ENCODE data around the gene POC1B.
"Not testable (repeated sequence)": the region's sequence is repeated elsewhere in the genome, so short reads cannot be mapped to it uniquely, and the experiment has no call there.

POC1B gene

DNA sequence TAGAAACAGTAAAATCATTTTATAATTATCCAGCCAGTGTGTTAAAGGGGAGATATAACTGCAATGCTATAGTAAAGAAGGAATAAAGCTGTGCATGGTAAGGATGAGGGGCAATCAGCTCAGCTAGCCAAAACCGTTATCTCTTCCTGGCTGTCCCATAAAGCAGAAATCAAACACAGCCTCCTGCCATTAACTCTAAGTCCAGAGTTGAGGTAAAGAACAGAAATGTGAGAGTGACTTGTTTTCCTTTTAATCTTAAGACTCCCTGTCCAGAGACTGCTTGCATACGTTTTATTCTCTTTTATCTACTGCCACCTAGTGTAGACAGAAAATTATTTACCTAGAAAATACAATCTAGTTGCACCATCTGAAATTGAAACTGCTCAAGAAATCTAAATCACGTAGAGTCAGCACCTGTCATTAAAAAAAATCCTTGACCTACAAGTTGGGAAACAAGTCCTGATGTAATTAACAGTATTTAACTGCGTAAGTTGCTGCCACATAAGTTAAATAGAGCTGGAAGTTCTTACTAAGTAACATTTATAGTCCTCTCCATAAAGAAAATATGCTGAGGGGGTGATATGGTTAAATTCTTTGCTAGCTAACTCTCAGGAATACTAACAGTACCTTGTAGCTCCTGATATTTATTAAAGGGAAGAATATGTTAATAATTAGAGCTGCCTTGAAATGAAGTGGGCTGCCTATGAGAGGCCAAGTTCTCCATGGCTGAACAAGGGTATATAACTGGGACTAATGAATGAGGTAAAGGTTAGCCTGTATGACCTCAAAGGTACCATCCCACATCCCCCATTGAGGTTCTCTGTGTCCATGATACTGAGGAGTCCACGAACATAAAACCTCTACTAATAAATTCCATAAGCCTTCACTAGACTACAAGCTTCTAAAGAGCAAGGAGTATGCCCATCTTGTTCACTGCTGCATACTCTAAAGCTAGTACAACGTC lies 63.9 kb downstream of the POC1B start:
- DNase-seq: peak in 1 of 2 experiments; percentile 60

DNA sequence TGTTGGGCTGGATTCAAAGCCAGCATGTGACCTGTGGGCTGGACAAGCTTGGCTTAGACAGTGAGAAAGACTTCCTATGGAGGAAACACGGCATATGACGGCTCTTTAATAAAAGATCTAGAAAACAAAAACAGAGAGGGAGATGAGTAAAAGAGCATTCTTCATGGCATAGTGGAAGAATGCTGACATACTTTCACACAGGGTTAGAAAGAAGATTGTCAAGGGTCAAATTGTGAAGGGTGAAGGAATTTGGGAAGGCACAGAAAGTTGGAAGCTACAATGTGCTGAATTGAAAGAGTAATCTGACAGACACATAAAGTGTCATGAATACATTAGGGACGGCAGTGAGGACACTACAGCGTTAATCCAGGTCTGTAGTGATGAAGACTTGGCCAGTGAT lies 64.7 kb downstream of the POC1B start:
- DNase-seq: no peak

DNA sequence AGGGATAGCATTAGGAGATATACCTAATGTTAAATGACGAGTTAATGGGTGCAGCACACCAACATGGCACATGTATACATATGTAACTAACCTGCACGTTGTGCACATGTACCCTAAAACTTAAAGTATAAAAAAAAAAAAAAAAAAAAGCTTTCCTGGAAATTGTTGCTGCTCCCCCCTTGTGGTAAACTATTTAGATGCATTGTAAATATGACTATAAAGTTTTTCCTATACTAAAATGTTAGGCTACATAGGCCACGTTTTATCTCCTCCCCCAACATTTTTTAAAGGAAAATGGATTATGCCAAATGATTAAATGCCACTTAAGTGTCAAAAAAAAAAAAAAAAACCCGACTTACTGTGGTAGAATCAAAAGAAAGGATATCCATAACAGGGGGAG lies 66.6 kb downstream of the POC1B start:
- not testable (repeated sequence) for DNase-seq

DNA sequence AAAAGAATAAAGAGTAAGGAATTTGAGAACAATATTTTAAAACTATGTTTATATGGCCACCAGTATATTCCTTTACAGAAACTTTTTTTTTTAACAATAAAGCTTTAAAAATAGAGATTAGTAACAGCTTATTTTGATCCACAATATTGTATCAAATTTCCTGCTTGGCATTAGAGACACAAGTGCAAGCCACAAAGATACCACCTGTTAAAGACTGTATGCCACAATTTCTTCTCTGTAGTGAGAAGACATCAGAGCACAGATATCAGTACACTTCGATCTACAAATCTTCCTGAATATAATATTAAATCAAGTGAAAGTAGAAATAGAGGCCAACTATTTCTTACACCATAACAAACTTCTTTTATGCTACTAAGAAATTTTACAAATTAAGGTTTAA lies 69.3 kb downstream of the POC1B start:
- DNase-seq: peak in 1 of 2 experiments; percentile 21

DNA sequence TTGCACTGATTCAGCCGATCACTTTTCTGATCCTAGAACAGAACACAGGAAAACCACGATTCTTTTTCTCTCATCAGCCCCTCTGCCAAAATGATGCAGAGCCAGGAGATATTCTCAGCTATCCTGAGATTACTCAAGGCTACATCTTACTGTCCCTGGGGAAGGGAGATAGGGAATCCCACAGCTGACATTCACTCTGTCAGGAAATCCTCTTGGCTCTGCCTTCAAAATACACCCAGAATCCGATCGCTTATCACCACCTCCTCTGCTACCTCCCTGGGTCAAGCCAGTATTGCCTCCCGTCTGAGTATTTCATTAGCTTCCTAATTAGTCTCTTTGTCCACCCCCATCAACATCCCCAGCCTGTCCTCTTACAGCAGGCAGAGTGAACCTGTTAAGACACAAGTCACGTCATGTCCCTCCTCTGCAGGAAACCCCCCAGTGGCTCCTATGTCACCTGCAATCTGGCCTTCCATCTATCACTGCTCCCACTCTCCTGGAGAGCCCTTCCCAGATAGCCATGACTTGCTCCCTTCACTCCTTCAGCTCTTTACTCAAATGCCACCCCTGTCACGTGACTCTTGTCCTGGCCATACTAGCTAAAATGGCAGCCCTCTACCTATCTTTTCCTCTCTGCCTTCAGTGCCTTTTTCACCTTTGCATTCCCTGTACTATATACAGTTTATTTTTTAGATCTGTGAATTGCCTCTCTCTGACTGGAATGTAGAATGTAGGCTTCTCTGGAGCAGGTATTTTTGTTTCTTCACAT lies 71.6 kb downstream of the POC1B start:
- no peak for DNase-seq

DNA sequence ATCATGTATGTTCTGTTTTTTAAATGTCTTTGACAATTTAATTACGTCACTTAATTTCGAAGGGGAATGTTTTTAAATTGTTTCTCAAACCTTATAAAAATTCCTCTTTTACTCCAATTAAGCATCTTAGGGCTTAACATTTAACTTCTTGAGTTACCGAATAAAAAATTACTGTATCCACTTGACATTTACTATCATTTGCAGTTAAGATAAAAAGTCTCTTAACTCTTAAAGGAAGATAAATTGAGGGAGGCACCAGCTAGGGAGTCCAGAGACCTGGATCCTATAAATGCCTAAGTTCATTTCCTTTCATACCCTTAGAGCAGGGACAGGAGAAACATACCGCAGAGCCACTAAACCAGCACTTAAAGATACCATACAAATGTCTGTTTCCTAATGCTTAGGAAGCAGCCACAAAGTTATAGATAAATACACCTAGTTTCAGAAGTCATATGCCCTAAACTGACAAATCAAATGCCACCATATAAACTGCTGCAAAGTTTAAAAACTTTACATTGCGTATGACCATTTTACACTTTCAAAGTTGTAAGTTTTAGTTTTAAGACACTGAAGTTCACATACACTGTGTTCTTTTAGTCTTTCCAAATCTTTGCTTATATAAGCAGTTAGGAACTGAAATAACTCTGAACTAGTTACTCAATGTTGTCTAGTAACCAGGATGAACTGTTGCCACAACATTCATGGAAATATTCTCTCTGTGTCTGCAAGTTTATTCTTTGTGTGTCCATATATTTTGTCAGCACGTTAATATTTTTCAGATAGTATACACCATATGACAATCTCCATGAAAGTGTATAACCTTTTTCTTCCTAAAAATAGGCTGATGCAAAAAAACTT lies 72.5 kb downstream of the POC1B start:
- no peak for DNase-seq

DNA sequence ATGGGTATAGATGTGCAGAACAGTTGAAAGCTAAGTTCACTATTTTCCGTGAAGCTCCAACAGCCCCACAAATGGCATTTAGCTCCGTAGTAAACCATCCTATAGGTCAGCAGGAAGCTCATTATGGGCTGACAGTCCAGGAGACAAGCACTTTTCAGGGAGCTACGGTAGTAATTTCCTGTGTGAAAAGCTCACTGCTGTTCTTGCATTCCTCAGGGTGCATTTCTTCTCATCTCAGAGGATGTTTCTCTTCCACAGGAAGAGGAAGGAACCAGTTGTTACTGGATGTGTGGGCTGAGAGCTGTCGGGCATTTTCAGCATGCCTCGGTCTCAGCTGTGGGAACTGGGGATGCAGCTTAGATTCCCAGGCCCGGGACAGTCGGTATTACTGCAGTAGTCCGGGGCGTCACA lies 74.0 kb downstream of the POC1B start:
- no peak for DNase-seq

DNA sequence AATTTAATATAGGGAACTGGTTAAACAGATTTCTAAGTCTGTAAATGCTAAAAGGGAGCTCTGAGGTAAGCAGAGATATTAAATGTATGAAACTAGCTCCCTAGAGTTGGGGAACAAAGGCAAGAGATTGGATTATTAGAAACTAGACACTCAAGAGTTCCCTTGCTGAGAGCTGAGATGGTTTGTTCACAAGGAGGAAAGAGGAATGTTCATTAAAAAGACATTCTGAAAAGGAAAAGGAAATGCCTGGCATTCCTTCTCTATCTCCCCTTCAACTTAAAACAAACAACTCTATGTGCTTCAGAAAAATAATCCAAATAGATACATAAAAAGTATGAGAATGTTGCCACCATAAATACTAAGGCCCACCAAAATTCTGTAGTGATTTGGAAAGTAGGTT lies 74.9 kb downstream of the POC1B start:
- DNase-seq: no peak

DNA sequence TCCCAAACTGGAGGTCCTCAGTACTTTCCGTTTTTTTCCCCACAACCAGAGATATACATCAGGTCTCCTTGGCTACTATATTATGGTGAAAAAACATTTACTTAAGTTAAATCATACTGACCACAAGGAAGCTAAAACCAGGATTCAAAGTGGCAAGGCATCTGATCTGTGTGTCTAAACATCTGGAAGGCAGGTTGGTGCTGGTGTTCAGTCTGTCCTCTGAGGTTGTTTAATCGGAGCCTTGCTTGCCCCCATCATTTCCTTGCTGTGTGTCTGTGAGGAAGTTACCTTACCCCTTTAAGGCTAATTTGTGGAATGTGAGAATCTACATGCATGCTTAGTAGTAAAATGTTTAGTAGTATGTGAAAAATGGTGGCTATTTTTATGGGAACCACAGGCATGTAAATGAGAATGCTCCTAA lies 76.9 kb downstream of the POC1B start:
- no peak for DNase-seq

DNA sequence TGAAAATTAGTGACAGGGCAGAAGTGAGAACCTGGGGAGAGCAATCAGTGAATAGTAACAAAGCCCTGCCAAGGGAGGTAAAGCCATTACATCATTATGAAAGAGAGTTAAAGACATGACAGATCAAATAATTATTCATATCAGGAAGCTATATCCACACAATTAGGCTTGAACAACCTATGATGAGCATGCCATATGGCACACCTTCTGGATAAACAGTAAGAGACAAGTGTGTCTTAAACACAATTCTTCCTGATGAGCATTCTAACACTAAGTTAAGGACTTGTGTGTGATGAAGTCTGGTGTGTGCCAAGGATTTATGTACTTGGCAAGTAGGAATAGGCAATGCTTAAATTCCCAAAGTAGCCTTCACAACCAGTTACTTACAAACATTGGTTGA lies 77.3 kb downstream of the POC1B start:
- DNase-seq: peak; percentile 52 to 90

DNA sequence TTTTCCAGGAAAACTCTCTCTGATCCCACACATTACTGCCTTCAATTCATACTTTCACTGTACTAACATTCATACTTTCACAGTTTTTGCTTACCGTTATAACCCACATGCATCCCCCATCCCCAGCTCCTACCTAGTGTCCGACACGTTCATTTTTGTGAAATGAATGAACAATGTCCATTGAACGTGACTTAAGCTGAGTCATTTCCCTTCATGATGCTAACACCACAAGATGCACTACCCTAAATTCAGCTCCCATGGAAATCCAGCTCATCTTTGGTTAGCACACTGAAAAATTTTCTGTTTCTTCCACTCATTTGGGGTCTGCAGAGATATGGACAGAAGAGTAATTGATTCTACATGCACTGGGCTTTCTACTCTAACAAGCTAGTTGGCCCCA lies 85.9 kb downstream of the POC1B start:
- DNase-seq: no peak

DNA sequence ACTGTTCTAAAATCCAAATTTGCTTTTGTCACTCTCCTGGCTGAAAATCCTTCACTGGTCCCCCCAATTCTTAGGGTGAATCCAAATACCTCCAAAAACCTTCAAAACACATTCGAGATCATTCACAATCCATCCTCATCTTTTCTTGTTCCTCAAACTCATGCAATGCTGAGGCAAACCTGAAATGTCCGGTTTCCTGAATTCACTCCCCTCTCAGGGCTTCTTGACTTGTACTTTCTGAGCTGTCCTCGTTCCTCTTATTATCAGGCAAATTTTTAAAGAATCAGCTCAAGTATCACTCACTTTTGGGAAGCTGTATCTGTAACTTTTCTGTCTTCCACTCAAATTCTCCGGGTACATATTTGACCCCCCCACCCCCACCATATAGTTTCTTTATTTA lies 88.6 kb downstream of the POC1B start:
- DNase-seq: no peak

DNA sequence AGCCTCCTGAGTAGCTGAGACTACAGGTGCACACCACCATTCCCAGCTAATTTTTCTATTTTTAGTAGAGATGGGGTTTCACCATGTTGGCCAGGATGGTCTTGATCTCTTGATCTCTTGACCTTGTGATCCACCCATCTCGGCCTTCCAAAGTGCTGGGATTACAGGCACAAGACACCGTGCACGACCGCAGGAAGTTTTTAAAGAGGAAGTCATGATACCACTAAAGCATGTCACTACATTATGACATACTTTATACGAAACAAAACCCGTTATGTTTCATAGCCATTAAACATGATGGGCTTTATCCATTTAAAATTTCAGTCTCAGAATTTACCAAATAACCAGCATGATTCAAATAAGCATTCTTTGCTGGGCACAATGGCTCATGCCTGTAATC lies 89.8 kb downstream of the POC1B start:
- no peak for DNase-seq

DNA sequence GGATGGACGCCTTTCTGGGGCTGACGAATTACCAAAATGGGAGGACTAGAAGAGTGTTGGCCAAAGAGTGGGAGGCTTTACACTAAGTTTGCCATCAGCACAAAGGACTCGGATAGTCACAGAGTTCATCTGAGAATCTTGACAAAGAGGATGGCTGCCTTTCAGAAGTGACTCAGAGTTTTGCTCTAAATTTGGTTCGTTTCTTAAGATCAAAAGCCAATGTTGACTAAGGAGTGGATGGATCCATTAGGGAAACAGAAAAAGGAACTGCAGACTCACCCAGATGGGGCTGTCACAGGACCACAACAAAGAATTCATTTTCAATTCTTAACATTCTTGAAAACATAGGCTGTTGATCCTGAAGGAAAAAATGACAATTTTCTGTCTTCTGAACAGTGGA lies 92.2 kb downstream of the POC1B start:
- DNase-seq: no peak

DNA sequence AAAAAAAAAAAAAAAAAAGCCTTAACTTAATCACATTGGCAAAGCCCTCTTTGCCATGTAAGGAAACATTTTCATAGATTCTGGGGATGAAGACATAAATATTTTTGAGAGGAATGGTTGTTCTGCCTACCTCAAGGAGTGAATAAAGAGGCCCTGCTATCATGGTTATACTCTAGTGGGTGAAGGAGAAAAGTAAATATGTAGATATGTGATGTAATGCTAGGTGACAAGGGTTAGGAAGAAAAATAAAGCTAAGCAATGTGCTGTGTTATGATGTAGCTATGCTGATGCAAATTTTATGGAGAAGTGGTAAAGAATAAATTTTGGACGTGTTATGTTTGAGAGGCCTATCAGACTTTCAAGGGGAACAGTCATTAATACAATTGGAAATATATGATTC lies 93.5 kb downstream of the POC1B start:
- no peak for DNase-seq

DNA sequence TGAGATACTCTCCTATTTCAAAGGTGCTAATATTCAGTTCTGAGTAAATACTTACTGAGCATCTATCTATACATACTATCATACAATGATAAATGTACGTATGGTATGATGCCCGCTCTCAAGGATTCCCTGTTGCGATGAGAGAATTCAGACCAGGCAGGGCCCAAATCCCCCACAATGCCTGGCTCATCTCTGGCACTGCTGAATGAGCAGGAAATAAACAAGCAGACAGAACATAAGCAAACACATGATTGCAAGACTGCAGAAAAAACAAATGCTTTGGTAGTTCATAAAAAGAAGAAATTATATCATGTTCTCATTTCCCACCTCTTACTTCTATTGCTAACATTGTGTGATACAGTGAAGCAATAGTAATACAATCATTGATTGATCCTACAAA lies 96.3 kb downstream of the POC1B start:
- no peak for DNase-seq

DNA sequence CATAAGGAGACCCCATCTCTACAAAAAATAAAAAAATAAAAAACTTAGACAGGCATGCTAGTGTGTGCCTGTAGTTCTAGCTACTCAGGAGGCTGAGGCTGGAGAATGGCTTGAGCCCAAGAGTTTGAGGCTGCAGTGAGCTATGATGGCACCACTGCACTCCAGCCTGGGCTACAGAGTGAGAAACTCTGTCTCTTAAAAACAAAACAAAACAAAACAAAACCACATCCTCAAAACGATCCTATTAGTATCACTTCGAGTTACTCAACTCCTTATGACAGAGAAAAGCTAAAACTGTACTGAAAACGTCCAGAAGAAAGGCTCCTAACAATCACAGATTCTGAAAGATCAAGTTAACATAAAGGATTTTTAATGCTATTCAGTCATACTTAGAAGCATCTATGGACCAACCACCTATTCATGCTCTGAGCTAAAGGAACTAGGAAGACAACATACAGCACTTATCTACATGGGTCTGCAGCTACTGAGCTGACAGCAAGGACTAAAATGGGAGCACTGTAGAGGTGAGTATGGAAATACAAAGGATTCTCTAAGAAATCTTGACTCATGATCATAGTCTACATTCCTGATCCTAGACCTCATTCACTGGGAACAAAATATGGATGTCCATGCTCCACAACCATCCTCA lies 98.2 kb downstream of the POC1B start:
- DNase-seq: no peak

DNA sequence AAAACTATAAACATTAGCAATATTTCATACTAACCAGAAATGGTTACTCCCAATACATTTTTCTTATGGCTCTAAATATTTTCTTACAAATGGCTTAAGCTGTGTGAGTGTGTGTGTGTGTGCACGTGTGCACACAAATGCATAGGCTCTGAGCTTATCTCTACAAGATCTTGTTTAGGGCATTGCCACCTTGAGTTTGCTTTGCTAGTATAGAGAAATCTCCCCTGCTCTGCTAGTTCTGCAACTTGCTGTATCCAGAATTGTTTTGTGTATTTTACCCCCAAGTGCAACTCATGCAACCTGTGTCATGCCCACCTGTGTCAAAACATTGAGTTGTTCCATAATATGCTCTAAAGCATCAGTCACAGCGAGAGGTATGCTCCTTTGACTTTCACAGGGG lies 101.0 kb downstream of the POC1B start:
- DNase-seq: no peak

DNA sequence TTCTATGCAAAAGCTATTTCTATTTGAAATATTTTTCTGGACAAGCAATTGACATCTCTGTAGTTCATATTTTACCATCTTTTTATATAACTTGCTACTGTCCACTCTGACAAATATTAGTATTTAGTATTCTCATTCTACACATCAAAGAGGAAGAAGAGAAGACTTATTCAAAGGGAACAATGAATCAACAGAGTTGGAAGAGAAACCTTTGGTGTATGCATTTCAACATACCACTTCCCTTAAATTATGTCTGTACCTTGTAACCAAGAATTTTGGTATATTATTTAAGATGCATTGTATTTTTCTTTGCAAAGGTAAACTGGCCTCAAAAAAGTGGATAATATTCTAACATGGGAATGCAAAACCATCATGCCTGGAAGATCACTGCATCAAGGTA lies 101.5 kb downstream of the POC1B start:
- no peak for DNase-seq

DNA sequence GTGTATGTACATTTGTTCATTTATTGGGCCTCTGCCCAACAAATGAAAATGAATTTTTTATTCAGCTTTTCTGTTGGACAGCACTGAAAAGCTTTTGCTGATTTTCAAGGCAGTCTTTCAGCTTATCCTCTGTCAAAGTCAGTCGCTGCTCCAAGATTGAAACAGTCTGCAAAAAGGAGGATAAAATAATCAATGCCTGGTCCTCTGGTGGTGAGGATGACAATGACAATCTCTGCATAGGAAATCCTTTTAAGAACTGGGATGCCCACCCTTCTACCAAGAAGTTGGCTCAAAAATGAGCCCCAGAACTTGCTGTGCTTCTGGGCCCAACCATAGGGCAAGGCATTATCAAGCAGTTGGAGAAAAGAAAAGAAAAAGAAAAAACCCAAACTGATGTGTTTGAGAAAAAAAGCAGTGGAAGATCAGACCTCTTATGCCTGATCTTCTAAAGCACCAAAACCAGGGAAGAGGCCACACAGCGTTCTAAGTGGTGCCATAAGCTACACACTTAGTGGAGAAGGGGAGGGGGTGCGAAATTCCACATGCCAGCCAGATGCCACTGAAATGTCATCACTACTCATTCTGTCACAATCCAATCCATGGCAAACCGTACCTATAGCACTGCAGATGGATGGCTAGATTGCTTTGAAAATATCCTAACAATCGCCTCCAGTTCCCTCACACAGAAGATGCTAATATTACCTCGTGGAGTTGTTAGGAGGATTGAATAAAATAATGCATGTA lies 104.6 kb downstream of the POC1B start:
- peak; percentile 82 to 91 for DNase-seq

DNA sequence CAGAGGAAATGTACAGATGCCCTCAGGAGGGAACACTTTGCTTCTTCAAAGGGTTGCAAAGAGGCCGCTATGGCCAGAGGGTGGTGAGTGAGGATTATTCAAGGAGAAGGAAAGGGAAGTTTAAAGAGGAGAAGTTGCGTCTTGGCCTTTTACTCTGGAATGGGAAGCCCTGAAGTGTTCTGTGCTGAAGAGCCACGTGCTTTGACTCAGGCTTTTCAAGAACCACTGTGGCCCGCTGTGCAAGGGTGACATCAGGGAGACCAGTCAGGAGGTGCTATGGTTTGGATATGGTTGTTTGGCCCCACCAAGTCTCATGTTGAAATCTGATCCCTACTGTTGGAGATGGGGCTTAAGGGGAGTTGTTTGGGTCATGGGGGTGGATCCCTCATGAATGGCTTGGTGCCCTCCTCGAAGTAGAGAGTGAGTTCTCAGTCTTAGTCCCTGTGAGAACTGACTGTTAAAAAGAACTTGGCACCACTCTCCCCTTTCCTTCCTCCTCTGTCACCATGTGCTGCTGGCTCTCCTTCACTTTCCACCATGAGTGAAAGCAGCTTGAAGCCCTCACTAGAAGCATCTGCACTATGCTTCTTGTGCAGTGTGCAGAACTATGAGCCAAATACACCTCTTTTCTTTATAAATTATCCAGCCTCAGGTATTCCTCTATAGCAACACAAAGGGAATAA lies 107.5 kb downstream of the POC1B start:
- DNase-seq: no peak

All from NCI-H524 (cell line).